SH-SY5Y (cell line): ENCODE measurements around the gene POLR3F.

Experiments
- GATA2 ChIP-seq: IDR thresholded peaks from 2 replicates; pipeline ENCODE4 v1.6.1; 2011; ENCODE audit warnings: mild to moderate bottlenecking, low read depth, low read length
- GATA3 ChIP-seq: IDR thresholded peaks from 2 replicates; pipeline ENCODE4 v1.6.1; 2011; ENCODE audit warnings: low read depth, mild to moderate bottlenecking, low read length, moderate library complexity

GRCh38 chr20:18533978-18534644 is 66.9 kb downstream of the POLR3F start:
- TF ChIP-seq GATA2 (no peak), GATA3 (no peak)
